ENCODE measurements around the gene CRISP3. TPM values are rescaled to one million over a fixed set of nuclear protein-coding genes. Genes with fewer than 3 reads are reported as not detected.

CRISP3 gene, protein sequence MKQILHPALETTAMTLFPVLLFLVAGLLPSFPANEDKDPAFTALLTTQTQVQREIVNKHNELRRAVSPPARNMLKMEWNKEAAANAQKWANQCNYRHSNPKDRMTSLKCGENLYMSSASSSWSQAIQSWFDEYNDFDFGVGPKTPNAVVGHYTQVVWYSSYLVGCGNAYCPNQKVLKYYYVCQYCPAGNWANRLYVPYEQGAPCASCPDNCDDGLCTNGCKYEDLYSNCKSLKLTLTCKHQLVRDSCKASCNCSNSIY
- not detected in 2 replicates for total RNA-seq (2014; rRNA removed; shearing (Covaris generic))

GRCh38 chr6:49744259-49744658, at the start of gene CRISP3:
Gene CRISP3, minus strand, starts transcription at chr6:49744388. Its CDS starts 21 bp downstream, at chr6:49744367.
- Histone ChIP-seq H3K27me3 (ENCODE audit: control insufficient read depth, insufficient read depth, low read length) (no peaks in the 10 kb centered on the region), H3K4me3 (ENCODE audit: insufficient read depth, low read depth, low read length) (no peak within 1 kb of the TSS), H3K36me3 (replicated peaks; ENCODE audit: control insufficient read depth, insufficient read depth, low read length) (no peaks in the 10 kb centered on the region)
- DNase-seq, result no peak

DNA sequence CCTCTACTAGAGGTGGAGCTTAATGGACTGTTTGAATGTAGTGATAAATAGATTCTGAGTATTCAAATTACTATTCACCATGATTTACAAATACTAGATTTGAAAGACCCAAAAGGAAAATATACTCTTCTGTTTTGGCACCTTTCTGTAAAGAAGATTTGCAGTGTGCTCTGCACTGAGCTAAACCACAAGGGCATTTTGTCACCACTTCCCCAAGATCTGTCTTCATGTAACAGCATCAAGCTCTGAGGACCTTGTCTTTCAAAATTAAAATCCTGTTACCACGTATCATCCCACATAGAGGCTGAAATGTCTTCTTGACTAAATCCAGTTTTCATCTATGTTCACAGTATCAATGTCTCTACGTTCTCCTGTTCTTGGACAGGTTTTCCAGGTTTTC, 46.2 kb upstream of the CRISP3 start:
- no peaks in the 10 kb centered on the region for H3K36me3 ChIP-seq (replicated peaks; ENCODE audit: control insufficient read depth, insufficient read depth, low read length)
- H3K4me3 ChIP-seq (ENCODE audit: insufficient read depth, low read depth, low read length), result no peak overlapping the region
- no peak for DNase-seq
- H3K27me3 ChIP-seq (ENCODE audit: control insufficient read depth, insufficient read depth, low read length), result no peaks in the 10 kb centered on the region

- no peaks in the 10 kb centered on the region for H3K27me3 ChIP-seq (ENCODE audit: control insufficient read depth, insufficient read depth, low read length)
- peak; percentile 13 for DNase-seq
- no peak within 1 kb of the TSS for H3K4me3 ChIP-seq (ENCODE audit: insufficient read depth, low read depth, low read length)
- no peaks in the 10 kb centered on the region for H3K36me3 ChIP-seq (replicated peaks; ENCODE audit: control insufficient read depth, insufficient read depth, low read length)
These were observed 43.0 kb upstream of the CRISP3 start, which contains the start of gene PGK2 for GRCh38 chr6:49787176-49787575. Gene PGK2, minus strand, starts transcription at chr6:49787285. Its CDS starts 98 bp downstream, at chr6:49787187.

- Histone ChIP-seq H3K4me3 (ENCODE audit: insufficient read depth, low read depth, low read length) (no peak overlapping the region), H3K27me3 (ENCODE audit: control insufficient read depth, insufficient read depth, low read length) (no peaks in the 10 kb centered on the region), H3K36me3 (replicated peaks; ENCODE audit: control insufficient read depth, insufficient read depth, low read length) (no peaks in the 10 kb centered on the region)
- no peak for DNase-seq
These were observed 40.1 kb upstream of the CRISP3 start for GRCh38 chr6:49784272-49784671.

DNA sequence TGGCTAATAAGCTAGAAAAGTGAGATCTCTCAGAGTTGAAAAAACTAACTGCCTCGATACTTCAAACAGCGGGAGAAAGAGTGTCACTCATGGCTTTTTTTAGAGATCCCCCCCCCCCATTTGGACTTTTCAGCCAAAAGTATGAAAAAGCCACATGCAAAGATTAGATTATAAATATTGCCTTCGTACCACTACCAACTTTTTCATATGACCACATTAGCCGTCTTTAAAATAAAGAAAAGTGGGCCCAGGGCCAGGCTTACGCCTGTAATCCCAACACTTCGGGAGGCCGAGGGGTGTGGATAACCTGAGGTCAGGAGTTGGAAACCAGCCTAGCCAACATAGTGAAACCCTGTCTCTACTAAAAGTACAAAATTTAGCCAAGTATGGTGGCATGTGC, 38.5 kb upstream of the CRISP3 start:
- no peaks in the 10 kb centered on the region for H3K27me3 ChIP-seq (ENCODE audit: control insufficient read depth, insufficient read depth, low read length)
- DNase-seq, result no peak
- no peaks in the 10 kb centered on the region for H3K36me3 ChIP-seq (replicated peaks; ENCODE audit: control insufficient read depth, insufficient read depth, low read length)
- H3K4me3 ChIP-seq (ENCODE audit: insufficient read depth, low read depth, low read length), result no peak overlapping the region

DNA sequence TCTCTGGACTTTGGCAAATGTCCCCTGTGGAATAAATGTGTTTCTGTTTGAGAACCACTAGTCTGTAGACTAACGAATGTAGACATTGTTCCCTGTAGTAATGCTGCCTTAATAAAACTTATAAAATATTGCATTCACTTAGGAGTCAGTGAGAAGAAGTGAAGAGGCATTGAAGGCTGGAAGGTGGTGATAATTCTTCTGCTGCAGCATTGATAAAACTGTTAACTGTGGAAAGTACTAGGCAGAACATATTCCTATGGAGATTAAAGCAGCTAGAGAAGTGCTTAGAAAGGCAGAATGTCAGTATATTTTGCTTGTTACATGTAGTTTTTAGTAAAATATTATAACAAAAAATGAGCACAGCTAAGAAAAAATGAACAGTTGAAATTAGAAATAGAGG, 38.1 kb upstream of the CRISP3 start:
- Histone ChIP-seq H3K4me3 (ENCODE audit: insufficient read depth, low read depth, low read length) (no peak overlapping the region), H3K36me3 (replicated peaks; ENCODE audit: control insufficient read depth, insufficient read depth, low read length) (no peaks in the 10 kb centered on the region), H3K27me3 (ENCODE audit: control insufficient read depth, insufficient read depth, low read length) (no peaks in the 10 kb centered on the region)
- DNase-seq, result no peak

- Histone ChIP-seq H3K36me3 (replicated peaks; ENCODE audit: control insufficient read depth, insufficient read depth, low read length) (no peaks in the 10 kb centered on the region), H3K4me3 (ENCODE audit: insufficient read depth, low read depth, low read length) (no peak overlapping the region), H3K27me3 (ENCODE audit: control insufficient read depth, insufficient read depth, low read length) (no peaks in the 10 kb centered on the region)
- no peak for DNase-seq
These were observed 32.3 kb upstream of the CRISP3 start for GRCh38 chr6:49776444-49776843.

- no peaks in the 10 kb centered on the region for H3K36me3 ChIP-seq (replicated peaks; ENCODE audit: control insufficient read depth, insufficient read depth, low read length)
- no peak for DNase-seq
- H3K4me3 ChIP-seq (ENCODE audit: insufficient read depth, low read depth, low read length), result no peak overlapping the region
These were observed 30.9 kb upstream of the CRISP3 start for GRCh38 chr6:49775043-49775442.

GRCh38 chr6:49772285-49772684, 28.1 kb upstream of the CRISP3 start:
- no peak for DNase-seq
- Histone ChIP-seq H3K27me3 (ENCODE audit: control insufficient read depth, insufficient read depth, low read length) (no peaks in the 10 kb centered on the region), H3K4me3 (ENCODE audit: insufficient read depth, low read depth, low read length) (no peak overlapping the region), H3K36me3 (replicated peaks; ENCODE audit: control insufficient read depth, insufficient read depth, low read length) (no peaks in the 10 kb centered on the region)

More at GRCh38 chr6:49775043-49775442, 30.9 kb upstream of the CRISP3 start:
- H3K27me3 ChIP-seq (ENCODE audit: control insufficient read depth, insufficient read depth, low read length), result no peaks in the 10 kb centered on the region

- DNase-seq, result no peak
- no peaks in the 10 kb centered on the region for H3K27me3 ChIP-seq (ENCODE audit: control insufficient read depth, insufficient read depth, low read length)
- no peak overlapping the region for H3K4me3 ChIP-seq (ENCODE audit: insufficient read depth, low read depth, low read length)
- no peaks in the 10 kb centered on the region for H3K36me3 ChIP-seq (replicated peaks; ENCODE audit: control insufficient read depth, insufficient read depth, low read length)
These were observed 22.6 kb upstream of the CRISP3 start for GRCh38 chr6:49766762-49767161.

GRCh38 chr6:49764571-49765236, 20.5 kb upstream of the CRISP3 start:
- no peak overlapping the region for H3K4me3 ChIP-seq (ENCODE audit: insufficient read depth, low read depth, low read length)
- no peak for DNase-seq
- no peaks in the 10 kb centered on the region for H3K36me3 ChIP-seq (replicated peaks; ENCODE audit: control insufficient read depth, insufficient read depth, low read length)
- H3K27me3 ChIP-seq (ENCODE audit: control insufficient read depth, insufficient read depth, low read length), result no peaks in the 10 kb centered on the region

DNA sequence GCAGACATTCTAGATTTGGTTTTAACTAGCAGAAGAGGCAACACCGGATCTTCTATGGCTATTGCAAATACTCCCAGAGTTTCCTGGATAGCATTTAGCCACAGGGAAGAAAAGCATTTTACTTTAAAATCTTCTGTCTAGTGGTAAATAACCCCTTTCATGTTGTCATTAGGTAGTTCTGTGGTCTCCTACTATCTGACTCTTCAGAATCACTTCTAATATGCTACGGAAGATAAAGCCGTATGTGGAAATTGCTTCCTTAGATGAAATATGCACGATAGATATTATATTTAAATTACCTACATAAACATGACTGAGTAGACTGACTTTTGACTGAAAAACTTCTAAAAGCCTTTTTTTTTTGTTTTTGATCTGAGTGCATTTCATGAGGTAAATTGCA, 759 bp downstream of the CRISP3 start:
- DNase-seq, result no peak
- Histone ChIP-seq H3K27me3 (ENCODE audit: control insufficient read depth, insufficient read depth, low read length) (no peaks in the 10 kb centered on the region), H3K4me3 (ENCODE audit: insufficient read depth, low read depth, low read length) (no peak overlapping the region), H3K36me3 (replicated peaks; ENCODE audit: control insufficient read depth, insufficient read depth, low read length) (no peaks in the 10 kb centered on the region)

DNA sequence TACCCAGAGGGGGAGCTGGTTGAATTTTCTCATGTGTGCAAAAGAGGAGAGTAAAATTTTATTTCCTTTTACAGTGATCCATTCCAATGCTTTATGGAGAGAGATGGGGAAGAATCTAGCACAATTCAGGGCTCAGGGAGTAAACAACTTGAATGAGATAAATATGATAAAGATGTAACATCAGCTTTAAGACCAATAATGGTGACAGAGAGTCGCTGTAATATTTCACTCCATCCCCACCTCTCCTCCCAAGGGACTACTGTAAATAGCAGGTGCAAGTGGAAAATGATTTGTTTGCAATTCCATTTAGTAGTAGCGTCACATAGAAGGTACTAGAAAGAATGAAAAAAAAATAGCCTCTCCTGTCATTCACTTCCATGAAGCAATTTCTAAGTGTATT, 4.8 kb downstream of the CRISP3 start:
- H3K27me3 ChIP-seq (ENCODE audit: control insufficient read depth, insufficient read depth, low read length), result no peaks in the 10 kb centered on the region
- no peak for DNase-seq
- no peak overlapping the region for H3K4me3 ChIP-seq (ENCODE audit: insufficient read depth, low read depth, low read length)
- no peaks in the 10 kb centered on the region for H3K36me3 ChIP-seq (replicated peaks; ENCODE audit: control insufficient read depth, insufficient read depth, low read length)

GRCh38 chr6:49736017-49736508, 8.1 kb downstream of the CRISP3 start:
- Histone ChIP-seq H3K36me3 (replicated peaks; ENCODE audit: control insufficient read depth, insufficient read depth, low read length) (no peaks in the 10 kb centered on the region), H3K4me3 (ENCODE audit: insufficient read depth, low read depth, low read length) (no peak overlapping the region), H3K27me3 (ENCODE audit: control insufficient read depth, insufficient read depth, low read length) (no peaks in the 10 kb centered on the region)
- no peak for DNase-seq

DNA sequence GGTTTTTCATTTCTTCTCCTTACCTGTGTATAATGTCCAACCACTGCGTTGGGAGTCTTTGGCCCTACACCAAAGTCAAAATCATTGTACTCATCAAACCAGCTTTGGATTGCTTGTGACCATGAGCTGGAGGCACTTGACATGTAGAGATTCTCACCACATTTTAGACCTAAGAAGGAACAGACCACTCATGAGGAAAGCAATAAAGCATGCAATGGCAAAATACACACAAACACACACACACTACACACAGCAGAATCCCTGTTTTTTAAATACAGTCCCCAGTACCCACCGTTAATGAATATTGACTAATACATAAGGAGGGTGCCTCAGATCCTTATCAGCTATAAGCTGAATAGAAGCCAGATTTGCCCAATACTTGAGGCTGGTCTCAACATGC, 10.5 kb downstream of the CRISP3 start:
- no peak for DNase-seq
- Histone ChIP-seq H3K27me3 (ENCODE audit: control insufficient read depth, insufficient read depth, low read length) (no peaks in the 10 kb centered on the region), H3K36me3 (replicated peaks; ENCODE audit: control insufficient read depth, insufficient read depth, low read length) (no peaks in the 10 kb centered on the region), H3K4me3 (ENCODE audit: insufficient read depth, low read depth, low read length) (no peak overlapping the region)

Measured in H7 (cell line).